GM19438 (cell line): ENCODE measurements around the gene NDUFAB1.
"Not testable (repeated sequence)": the region's sequence is repeated elsewhere in the genome, so short reads cannot be mapped to it uniquely, and the experiment has no call there.

Source experiments
- ATAC-seq: cut with Tn5 transposase; IDR thresholded peaks from one replicate; pipeline ENCODE4 v1.9.1; 2021; ENCODE audit warnings: low read depth; ENCODE audit not compliant: unreplicated experiment

NDUFAB1 gene

DNA sequence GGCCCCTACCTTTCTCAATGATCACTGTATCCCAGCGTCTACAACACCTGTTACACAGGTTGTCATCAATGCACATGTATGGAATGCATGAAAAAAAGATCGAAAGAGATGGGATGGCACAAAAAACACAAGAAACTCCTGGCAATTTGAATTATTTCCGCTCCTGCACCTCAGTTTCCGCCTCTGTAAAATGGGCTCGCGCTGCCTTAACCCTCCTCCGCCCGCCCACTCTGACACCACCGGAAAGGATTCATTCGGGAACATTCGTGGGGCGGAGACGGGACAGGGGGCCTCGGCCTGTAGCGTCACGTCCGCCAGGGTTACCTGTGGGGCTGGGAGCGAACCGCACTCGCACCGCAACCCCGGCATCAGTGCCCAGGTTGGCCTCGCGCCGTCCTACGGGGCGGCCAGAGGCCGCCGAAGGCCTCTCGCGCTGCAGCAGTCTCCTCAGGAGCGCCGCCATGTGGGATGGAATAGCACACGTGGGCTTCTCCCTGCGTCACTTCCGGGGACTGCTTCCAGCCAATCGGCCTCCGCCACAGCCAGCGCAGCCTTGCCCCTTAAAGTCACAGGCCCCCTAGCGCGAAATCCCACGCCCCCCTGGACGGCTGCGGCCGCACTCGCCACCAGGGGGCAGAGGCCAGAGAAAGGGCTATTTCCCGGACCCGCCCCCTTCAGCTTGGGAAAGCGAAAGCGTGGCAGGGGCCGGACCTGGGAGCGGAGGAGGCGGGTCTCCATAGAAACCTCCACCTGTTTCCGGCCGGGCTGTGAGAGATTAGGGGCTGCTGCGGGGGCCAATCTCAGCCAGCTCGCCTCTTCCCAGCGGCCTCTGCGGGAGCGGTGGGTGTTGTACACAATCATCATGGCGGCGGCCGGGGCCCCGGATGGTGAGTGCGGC is 39.0 kb downstream of the NDUFAB1 start, which contains the start of the genes EARS2 and UBFD1:
EARS2 (minus strand) TSS at position 470 of the 898 bp plus-strand sequence; CDS start at position 463, 7 bp downstream.
UBFD1 (plus strand) TSS at position 847 of the 898 bp plus-strand sequence; CDS start at position 863, 16 bp downstream.
- ATAC-seq: peak; percentile 93

- no peak for ATAC-seq
Observed at GRCh38 chr16:23554536-23554935, 41.6 kb downstream of the NDUFAB1 start.

DNA sequence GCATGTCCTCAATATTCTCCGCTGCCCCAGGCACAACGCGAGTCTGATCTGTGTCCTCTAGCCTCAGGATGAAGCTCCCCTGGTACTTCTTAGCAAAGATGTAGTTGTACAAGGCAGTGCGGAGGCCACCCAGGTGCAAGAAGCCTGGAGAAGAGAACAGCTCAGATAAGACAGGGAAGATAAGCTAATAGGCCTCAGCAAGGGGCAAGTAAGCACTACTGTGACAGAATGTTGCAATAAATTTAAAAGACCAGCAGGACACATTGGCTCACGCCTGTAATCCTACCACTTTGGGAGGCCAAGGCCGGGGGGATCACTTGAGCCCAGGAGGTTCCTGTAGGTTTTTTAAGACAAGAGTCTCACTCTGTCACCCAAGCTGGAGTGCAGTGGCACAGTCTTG is 44.0 kb downstream of the NDUFAB1 start:
- no peak for ATAC-seq

DNA sequence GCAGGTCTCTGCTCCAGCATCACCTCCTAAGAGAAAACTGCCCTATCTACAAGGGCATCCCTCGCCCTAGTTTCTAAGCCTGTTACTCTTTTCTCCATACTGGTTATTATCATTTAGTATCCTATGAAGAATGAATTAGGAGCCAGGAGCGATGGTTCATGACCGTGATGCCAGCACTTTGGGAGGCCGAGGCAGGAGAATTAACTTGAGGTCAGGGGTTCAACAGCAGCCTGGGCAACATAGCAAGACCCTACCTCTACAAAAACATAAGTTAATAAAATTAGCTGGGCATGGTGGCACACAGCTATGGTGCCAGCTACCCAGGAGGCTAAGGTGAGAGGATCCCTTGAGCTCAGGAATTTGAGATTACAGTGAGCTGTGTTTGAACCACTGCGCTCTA is 46.2 kb downstream of the NDUFAB1 start:
- no peak for ATAC-seq

- ATAC-seq: no peak
Observed at GRCh38 chr16:23544436-23544835, 51.7 kb downstream of the NDUFAB1 start.

GRCh38 chr16:23540817-23541178 is 55.3 kb downstream of the NDUFAB1 start:
- ATAC-seq: not testable (repeated sequence)

DNA sequence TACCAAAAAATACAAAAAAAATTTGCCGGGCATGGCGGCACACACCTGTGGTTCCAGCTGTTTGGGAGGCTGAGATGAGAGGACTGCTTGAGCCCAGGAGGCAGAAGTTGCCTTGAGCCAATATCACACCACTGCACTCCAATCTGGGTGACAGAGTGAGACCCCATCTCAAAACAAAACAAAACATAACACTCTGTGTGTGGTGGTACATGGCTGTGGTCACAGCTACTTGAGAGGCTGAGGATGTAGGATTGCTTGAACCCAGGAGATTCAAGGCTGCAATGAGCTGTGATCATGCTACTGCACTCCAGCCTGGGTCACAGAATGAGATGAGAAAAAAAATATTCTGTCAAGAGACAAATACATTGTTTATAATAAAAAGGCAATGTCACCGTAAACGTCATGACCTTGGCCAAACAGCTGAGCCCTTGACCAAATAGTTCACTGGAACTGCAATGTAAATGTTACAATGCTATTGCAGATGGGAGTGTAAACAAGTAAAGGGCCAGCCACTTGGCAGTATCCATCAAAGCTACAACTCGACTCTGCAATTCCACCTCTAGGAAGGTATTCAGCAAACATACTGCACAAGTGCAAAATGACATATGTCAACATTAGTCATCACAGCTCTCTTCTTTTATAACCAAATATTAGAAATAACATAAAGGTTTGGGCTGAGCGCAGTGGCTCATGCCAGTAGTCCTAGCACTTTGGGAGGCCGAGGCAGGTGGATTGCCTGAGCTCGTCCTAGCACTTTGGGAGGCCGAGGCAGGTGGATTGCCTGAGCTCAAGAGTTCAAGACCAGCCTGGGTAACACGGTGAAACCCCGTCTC is 55.9 kb downstream of the NDUFAB1 start:
- no peak for ATAC-seq

- no peak for ATAC-seq
Observed at GRCh38 chr16:23538919-23539278, 57.2 kb downstream of the NDUFAB1 start.

DNA sequence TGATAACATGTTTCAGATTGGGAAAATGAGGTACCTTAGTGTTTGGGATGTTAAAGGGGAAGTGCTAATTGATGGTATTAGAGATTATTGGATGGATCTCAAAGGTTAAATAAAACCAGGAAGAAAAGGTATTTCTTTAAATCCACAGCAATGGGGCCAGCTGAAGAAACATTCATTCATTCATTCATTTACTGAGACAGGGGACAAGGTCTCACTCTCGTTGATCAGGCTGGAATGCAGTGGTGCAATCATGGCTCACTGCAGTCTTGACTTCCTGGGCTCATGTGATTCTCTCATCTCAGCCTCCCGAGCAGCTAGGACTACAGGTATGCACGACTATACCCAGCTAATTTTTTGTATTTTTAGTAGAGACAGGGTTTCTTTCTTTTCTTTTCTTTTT is 58.7 kb downstream of the NDUFAB1 start:
- no peak for ATAC-seq

DNA sequence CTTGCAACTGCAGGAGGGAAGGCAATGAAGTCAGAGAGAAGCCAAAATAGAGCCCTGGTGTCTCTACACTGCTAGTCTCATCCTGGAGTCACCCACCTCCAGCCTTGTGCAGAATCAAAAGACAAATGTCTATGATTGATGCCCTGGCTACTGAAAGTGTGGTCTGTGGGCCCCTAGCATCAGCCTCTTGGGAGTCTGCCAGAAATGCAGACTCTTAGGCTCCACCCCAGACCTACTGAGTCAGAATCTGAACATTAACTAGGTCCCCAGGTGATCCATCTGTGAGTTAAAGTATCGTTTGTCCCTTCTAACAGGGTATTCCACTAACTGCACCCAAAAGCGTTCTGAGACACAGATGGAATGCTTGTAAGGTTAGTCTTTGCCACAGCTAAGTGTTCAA is 60.2 kb downstream of the NDUFAB1 start:
- ATAC-seq: no peak

DNA sequence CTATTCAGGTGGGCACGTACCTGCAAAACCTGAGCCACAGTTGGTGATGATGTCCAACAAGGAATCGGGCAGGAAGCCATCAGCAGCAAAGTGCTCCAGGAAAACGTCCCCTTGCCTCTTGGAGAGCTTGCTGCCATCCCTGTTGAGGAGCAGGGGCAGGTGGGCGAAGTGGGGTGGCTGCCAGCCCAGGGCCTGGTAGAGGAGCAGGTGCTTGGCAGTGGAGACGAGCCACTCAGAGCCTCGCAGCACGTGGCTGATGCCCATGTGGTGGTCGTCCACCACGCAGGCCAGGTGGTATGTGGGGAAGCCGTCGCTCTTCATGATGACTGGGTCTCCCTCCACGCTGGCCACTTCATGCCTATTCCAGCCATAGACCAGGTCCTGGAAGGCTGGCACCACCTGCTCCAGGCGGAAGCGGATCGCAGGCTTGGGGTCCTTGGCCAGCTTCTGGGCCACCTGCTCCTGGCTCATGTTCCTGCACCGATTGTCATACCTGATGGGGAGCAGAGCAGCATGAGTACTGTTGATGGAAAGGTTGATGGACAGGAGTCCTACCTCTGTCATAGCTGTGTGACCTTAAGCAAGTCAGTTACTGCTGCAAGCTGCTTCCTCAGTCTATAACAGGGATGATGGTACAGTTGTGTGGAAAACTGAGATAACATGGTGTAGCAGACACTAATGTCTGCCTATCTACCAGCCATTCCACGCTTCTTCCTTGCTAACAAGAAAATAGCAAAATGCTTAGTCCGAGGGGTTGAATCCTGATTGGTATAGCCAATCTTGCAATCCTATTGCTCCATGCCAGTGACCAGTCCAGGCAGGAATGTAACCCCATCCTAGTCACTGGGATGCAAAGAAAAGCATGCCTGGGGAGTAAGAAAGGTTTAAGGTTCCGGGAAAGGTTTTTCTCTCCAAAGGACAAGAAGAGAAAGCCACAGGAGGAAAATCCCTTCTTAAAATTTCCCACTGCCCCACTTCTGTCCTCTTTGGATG is 61.0 kb downstream of the NDUFAB1 start:
- ATAC-seq: no peak

DNA sequence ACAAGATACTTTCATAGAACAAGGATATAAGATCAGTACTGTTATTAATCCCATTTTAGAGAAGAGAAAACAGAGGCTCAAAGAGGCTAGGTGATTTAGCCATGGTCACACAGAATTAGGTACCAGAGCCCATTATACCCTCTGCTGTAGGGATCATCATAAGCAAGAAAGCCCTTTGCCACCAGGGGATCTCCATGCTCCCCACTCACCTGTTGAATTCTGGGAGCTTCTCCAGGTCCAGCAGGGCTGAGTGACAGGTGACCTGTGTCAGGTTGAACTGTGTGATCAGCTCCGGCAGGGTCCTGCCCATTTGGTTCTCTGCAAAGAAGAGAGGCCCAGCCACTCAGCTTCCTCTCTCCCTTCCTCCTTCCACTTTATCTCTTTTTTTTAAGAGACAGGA is 63.7 kb downstream of the NDUFAB1 start:
- ATAC-seq: no peak
